Measurements from ENCODE around the gene TTLL13. TPM values are rescaled to one million over a fixed set of nuclear protein-coding genes. Genes with fewer than 3 reads are reported as not detected.
A peak's percentile ranks its signal among the peaks of the same experiment; 100 is the strongest.
"Not testable (repeated sequence)": the region's sequence is repeated elsewhere in the genome, so short reads cannot be mapped to it uniquely, and the experiment has no call there.

TTLL13 gene
- total RNA-seq, 1 donor from 2014 or later = 0.32 TPM

GRCh38 chr15:90234096-90234988 lies 15.0 kb upstream of the TTLL13 start, which contains the start of gene GDPGP1:
Gene GDPGP1, plus strand, starts transcription at chr15:90234209. Its CDS starts 6,700 bp downstream, at chr15:90240909.
- no peak for DNase-seq (ENCODE audit: low spot score)

GRCh38 chr15:90239371-90239770 lies 10.0 kb upstream of the TTLL13 start:
- no peak for DNase-seq (ENCODE audit: low spot score)

- DNase-seq (ENCODE audit: low spot score) = no peak
Measured at GRCh38 chr15:90240856-90241255, 8.5 kb upstream of the TTLL13 start.

GRCh38 chr15:90241343-90242192 lies 7.8 kb upstream of the TTLL13 start:
- DNase-seq (ENCODE audit: low spot score) = no peak

- no peak for DNase-seq (ENCODE audit: low spot score)
Measured at GRCh38 chr15:90243943-90244639, 5.3 kb upstream of the TTLL13 start.

- no peak for DNase-seq (ENCODE audit: low spot score)
Measured at GRCh38 chr15:90248789-90249202, 560 bp upstream of the TTLL13 start.

- DNase-seq (ENCODE audit: low spot score) = no peak
Measured at GRCh38 chr15:90257776-90258175, 8.4 kb downstream of the TTLL13 start.

- no peak for DNase-seq (ENCODE audit: low spot score)
Measured at GRCh38 chr15:90259524-90259923, 10.2 kb downstream of the TTLL13 start.

GRCh38 chr15:90260731-90261130 lies 11.4 kb downstream of the TTLL13 start:
- DNase-seq (ENCODE audit: low spot score) = not testable (repeated sequence)

- no peak for DNase-seq (ENCODE audit: low spot score)
Measured at GRCh38 chr15:90261811-90262210, 12.5 kb downstream of the TTLL13 start.

GRCh38 chr15:90262426-90262825 lies 13.1 kb downstream of the TTLL13 start:
- no peak for DNase-seq (ENCODE audit: low spot score)

- DNase-seq (ENCODE audit: low spot score) = no peak
Measured at GRCh38 chr15:90264671-90265070, 15.3 kb downstream of the TTLL13 start.

- peak; percentile 93 for DNase-seq (ENCODE audit: low spot score)
Measured at GRCh38 chr15:90265271-90266060, 16.1 kb downstream of the TTLL13 start, which contains the start of gene NGRN. Gene NGRN, plus strand, starts transcription at chr15:90265672. Its CDS starts 41 bp downstream, at chr15:90265713.

GRCh38 chr15:90266061-90266431 lies 16.7 kb downstream of the TTLL13 start:
- DNase-seq (ENCODE audit: low spot score) = peak; percentile 35

- DNase-seq (ENCODE audit: low spot score) = no peak
Measured at GRCh38 chr15:90266485-90266884, 17.1 kb downstream of the TTLL13 start.

GRCh38 chr15:90268415-90268814 lies 19.1 kb downstream of the TTLL13 start:
- DNase-seq (ENCODE audit: low spot score) = no peak

GRCh38 chr15:90270502-90271150 lies 21.3 kb downstream of the TTLL13 start:
- no peak for DNase-seq (ENCODE audit: low spot score)

- DNase-seq (ENCODE audit: low spot score) = no peak
Measured at GRCh38 chr15:90271459-90272166, 22.3 kb downstream of the TTLL13 start.

GRCh38 chr15:90278467-90278866 lies 29.1 kb downstream of the TTLL13 start:
- not testable (repeated sequence) for DNase-seq (ENCODE audit: low spot score)

GRCh38 chr15:90280743-90281142 lies 31.4 kb downstream of the TTLL13 start:
- not testable (repeated sequence) for DNase-seq (ENCODE audit: low spot score)

Measured in mucosa of gallbladder (tissue), 1 donor.